ENCODE data around the gene SBF1. TPM values are rescaled to one million over a fixed set of nuclear protein-coding genes. Genes with fewer than 3 reads are reported as not detected.
"Not testable (repeated sequence)": the region's sequence is repeated elsewhere in the genome, so short reads cannot be mapped to it uniquely, and the experiment has no call there.

The SBF1 gene
- total RNA-seq, 2 experiments from 2014 or later, result 177 to 183 TPM

- no peaks in the 10 kb centered on the region for H3K9me3 Mint-ChIP-seq (ENCODE audit: insufficient read depth)
- no peak overlapping the region for H3K4me3 Mint-ChIP-seq
- POLR2A ChIA-PET, result interaction anchor here (0.8 to 1.1 kb wide), 2 partner anchors 10 to 33 kb away, joined by 3 to 5 read pairs; no protein-coding TSS in a partner anchor
- CTCF ChIA-PET, result interaction anchor here (1.5 kb wide), 1 partner anchor 57 kb away, joined by 4 read pairs; no protein-coding TSS in a partner anchor
- no peaks in the 10 kb centered on the region for H3K27me3 Mint-ChIP-seq (ENCODE audit: low read depth)
- H3K27ac Mint-ChIP-seq, result no peak overlapping the region
- H3K4me1 Mint-ChIP-seq (ENCODE audit: low read depth), result peaks cover 17% of the 10 kb centered on the region
- DNase-seq (no peak), ATAC-seq (no peak)
- H3K36me3 Mint-ChIP-seq (ENCODE audit: low read depth), result peaks cover 26% of the 10 kb centered on the region
Measured at GRCh38 chr22:50440544-50441249, 34.1 kb downstream of the SBF1 start.

GRCh38 chr22:50439871-50440331, 34.9 kb downstream of the SBF1 start:
- Mint-ChIP-seq H3K4me3 (no peak overlapping the region), H3K9me3 (ENCODE audit: insufficient read depth) (no peaks in the 10 kb centered on the region), H3K27ac (no peak overlapping the region), H3K36me3 (ENCODE audit: low read depth) (peaks cover 23% of the 10 kb centered on the region), H3K4me1 (ENCODE audit: low read depth) (peaks cover 9% of the 10 kb centered on the region), H3K27me3 (ENCODE audit: low read depth) (no peaks in the 10 kb centered on the region)
- CTCF ChIA-PET, result interaction anchor here (1.2 kb wide), 1 partner anchor 10 kb away, joined by 3 read pairs; no protein-coding TSS in a partner anchor
- DNase-seq, result no peak
- POLR2A ChIA-PET, result interaction anchor here (0.8 to 1.1 kb wide), 2 partner anchors 9 to 34 kb away, joined by 3 to 5 read pairs; no protein-coding TSS in a partner anchor
- ATAC-seq, result no peak

DNA sequence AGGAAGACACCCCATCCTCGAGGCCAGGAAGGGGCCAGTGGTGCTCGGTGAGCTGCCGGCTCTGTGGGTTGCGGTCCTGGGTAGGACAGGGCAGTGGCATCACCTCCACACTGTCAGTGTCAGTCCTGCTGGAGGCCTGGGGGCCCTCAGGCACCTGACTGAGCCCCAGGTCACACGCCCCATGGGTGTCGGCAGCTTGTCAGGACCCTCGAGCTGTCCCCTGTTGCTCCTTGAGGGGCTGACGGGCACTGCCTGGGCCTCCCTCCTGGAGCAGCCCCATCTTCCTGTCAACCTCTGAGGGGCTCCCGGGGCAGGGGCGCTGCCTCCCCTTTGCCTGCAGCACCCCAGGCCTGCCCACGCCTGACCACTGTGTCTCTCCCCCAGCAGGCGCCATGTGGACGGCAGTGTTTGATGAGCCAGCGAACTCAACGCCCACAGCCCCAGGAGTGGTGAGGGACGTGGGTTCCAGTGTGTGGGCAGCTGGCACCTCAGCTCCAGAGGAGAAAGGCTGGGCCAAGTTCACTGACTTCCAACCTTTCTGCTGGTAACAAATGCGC, 35.4 kb downstream of the SBF1 start:
- ChIA-PET CTCF (interaction anchor here (1.2 kb wide), 1 partner anchor 11 kb away, joined by 3 read pairs; no protein-coding TSS in a partner anchor), POLR2A (interaction anchor here (0.8 to 1.1 kb wide), 2 partner anchors 9 to 35 kb away, joined by 3 to 5 read pairs; no protein-coding TSS in a partner anchor)
- Mint-ChIP-seq H3K4me3 (no peak overlapping the region), H3K27ac (no peak overlapping the region), H3K36me3 (ENCODE audit: low read depth) (peaks cover 23% of the 10 kb centered on the region), H3K9me3 (ENCODE audit: insufficient read depth) (no peaks in the 10 kb centered on the region), H3K27me3 (ENCODE audit: low read depth) (no peaks in the 10 kb centered on the region), H3K4me1 (ENCODE audit: low read depth) (peaks cover 6% of the 10 kb centered on the region)
- DNase-seq, result no peak
- ATAC-seq, result no peak

DNA sequence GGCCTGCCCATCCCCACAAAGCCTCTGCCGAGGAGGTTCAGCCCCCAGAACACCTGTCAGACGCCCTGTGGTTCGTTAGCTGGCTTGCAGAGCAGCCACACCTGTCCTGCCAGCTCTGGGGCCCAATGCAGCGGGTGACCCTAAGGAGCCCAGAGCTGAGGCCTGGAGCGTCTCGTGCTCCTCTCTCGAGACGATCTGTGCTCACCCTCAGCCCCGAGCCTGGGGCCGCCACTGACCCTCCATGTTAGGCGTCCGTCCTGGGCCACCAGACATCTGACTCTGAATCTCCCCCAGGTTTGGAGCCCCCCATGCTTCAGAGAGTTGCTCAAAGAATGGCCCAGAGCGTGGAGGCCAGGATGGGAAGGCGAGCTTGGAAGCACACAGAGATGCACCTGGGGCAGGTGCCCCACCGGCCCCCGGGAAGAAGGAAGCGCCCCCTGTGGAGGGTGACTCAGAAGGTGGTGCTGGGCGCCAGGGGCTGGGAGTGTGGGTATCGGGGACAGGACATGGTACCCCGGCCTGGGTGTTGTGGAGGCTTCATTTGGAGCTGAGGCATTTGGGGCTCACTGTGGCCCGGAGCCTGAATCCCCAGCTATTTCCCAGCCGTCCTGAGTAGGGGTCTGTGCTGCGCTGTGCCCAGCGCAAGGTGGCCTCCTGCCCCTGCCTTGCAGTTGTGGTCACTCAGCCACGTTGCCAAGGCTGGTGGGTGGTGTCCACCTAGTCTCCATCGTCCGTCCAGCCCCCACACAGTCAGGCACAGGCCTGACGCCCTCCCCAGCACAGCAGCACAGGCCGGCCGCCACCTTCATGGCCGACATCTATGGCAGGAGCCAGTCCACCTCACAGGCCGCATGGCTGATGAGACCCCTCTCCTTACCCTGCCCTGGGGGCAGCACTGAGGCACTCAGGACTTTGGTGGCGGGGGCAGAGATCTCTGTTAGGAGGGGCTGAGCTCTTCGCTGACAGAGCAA, 36.2 kb downstream of the SBF1 start:
- DNase-seq, result no peak
- Mint-ChIP-seq H3K36me3 (ENCODE audit: low read depth) (peaks cover 20% of the 10 kb centered on the region), H3K27ac (no peak overlapping the region), H3K4me3 (no peak overlapping the region), H3K9me3 (ENCODE audit: insufficient read depth) (no peaks in the 10 kb centered on the region), H3K27me3 (ENCODE audit: low read depth) (no peaks in the 10 kb centered on the region), H3K4me1 (ENCODE audit: low read depth) (peaks cover 6% of the 10 kb centered on the region)
- ChIA-PET POLR2A (no interaction called here), CTCF (interaction anchor here (1.2 kb wide), 1 partner anchor 12 kb away, joined by 3 read pairs; no protein-coding TSS in a partner anchor)
- ATAC-seq, result no peak

GRCh38 chr22:50437511-50438304, 37.1 kb downstream of the SBF1 start:
- CTCF ChIA-PET, result no interaction called here
- Mint-ChIP-seq H3K9me3 (ENCODE audit: insufficient read depth) (no peaks in the 10 kb centered on the region), H3K27me3 (ENCODE audit: low read depth) (no peaks in the 10 kb centered on the region), H3K36me3 (ENCODE audit: low read depth) (peaks cover 13% of the 10 kb centered on the region), H3K27ac (no peak overlapping the region), H3K4me1 (ENCODE audit: low read depth) (no peaks in the 10 kb centered on the region), H3K4me3 (no peak overlapping the region)
- no peak for DNase-seq
- POLR2A ChIA-PET, result no interaction called here
- ATAC-seq, result no peak

- H3K4me3 Mint-ChIP-seq, result no peak overlapping the region
- H3K9me3 Mint-ChIP-seq (ENCODE audit: insufficient read depth), result no peaks in the 10 kb centered on the region
- ChIA-PET POLR2A (no interaction called here), CTCF (no interaction called here)
- no peak for DNase-seq
- no peaks in the 10 kb centered on the region for H3K4me1 Mint-ChIP-seq (ENCODE audit: low read depth)
- H3K27me3 Mint-ChIP-seq (ENCODE audit: low read depth), result no peaks in the 10 kb centered on the region
- ATAC-seq, result no peak
- H3K36me3 Mint-ChIP-seq (ENCODE audit: low read depth), result peaks cover 13% of the 10 kb centered on the region
- H3K27ac Mint-ChIP-seq, result no peak overlapping the region
Measured at GRCh38 chr22:50436841-50437341, 37.9 kb downstream of the SBF1 start.

DNA sequence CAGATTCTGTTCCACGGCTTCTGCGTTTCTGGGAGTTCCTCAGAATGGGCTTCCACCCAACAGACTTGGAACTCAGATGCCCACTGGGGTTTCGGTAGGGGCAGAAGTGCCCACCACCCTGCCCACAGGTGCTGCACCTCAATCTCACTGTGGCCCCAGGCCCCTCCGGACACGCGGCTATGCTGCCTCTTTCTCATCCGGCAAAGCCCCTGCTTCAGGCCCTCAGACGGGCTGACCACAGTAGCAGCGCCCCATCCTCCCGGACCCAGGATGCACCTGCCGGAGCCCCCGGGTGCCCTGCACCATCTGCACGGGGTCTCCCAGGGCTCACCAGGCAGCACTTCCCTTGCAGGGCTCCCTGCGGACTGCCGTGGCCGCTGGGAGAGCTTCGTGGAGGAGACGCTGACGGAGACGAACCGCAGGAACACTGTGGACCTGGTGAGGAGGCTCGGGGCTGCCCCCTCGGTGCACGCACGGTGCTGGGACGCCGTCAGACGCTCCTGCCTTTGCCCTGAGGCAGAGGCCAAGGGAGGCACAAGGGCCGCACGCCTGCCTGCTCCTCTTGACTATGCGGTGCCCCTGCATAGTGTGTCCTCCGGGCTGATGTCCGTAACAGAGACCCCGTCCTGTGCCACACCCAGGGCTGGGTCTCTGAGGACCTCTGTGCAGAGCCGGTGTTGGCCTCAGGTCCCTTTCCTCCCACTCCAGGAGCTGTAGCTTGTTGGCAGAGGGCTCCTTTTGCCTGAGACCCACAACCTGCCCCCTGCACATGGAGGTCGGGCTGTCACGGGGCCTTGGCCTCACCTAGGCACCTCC, 38.6 kb downstream of the SBF1 start:
- no peak for DNase-seq
- Mint-ChIP-seq H3K36me3 (ENCODE audit: low read depth) (peaks cover 17% of the 10 kb centered on the region), H3K27ac (no peak overlapping the region), H3K27me3 (ENCODE audit: low read depth) (no peaks in the 10 kb centered on the region), H3K4me3 (no peak overlapping the region), H3K9me3 (ENCODE audit: insufficient read depth) (no peaks in the 10 kb centered on the region), H3K4me1 (ENCODE audit: low read depth) (no peaks in the 10 kb centered on the region)
- ChIA-PET POLR2A (interaction anchor here (0.8 kb wide), 1 partner anchor 8 kb away, joined by 4 read pairs; no protein-coding TSS in a partner anchor), CTCF (no interaction called here)
- ATAC-seq, result no peak

DNA sequence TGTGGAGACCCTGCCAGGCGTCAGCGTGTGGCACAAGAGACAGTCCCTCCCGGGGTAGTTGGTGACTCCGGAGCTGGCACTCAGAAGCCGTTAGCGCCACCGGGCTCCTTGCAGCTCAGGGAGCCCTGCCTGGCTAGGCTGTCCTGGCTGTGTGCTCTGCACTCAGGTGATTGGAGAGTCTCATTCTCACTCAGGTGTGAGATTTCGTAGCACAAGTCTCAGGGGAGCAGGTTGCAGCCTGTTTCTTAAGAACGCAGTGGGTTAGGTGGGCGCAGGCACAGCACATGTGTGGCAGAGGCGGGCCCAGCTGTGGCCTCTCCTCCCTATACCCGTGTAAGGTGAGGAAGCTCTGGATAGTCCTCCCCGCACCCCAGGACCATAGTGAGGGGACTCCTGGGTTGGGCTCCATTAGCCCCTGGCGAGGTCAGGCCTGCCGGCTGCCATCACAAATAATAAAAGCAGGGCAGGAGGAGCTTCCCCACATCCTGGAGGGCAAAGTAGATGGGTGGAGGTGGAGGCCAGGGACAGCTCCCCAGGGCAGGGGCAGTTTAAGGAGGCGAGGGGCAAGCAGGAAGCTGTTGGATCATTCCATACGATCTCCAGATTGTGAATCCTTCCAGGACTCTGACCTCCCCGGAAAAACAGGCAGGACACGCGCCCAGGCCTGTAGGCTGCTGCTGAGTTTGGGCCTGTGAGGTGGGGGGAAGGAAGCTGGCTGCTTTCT, 39.4 kb downstream of the SBF1 start:
- H3K36me3 Mint-ChIP-seq (ENCODE audit: low read depth), result peaks cover 22% of the 10 kb centered on the region
- H3K9me3 Mint-ChIP-seq (ENCODE audit: insufficient read depth), result no peaks in the 10 kb centered on the region
- ATAC-seq (no peak), DNase-seq (no peak)
- POLR2A ChIA-PET, result interaction anchor here (0.8 kb wide), 1 partner anchor 9 kb away, joined by 4 read pairs; no protein-coding TSS in a partner anchor
- CTCF ChIA-PET, result no interaction called here
- no peaks in the 10 kb centered on the region for H3K4me1 Mint-ChIP-seq (ENCODE audit: low read depth)
- no peaks in the 10 kb centered on the region for H3K27me3 Mint-ChIP-seq (ENCODE audit: low read depth)
- no peak overlapping the region for H3K27ac Mint-ChIP-seq
- H3K4me3 Mint-ChIP-seq, result no peak overlapping the region

DNA sequence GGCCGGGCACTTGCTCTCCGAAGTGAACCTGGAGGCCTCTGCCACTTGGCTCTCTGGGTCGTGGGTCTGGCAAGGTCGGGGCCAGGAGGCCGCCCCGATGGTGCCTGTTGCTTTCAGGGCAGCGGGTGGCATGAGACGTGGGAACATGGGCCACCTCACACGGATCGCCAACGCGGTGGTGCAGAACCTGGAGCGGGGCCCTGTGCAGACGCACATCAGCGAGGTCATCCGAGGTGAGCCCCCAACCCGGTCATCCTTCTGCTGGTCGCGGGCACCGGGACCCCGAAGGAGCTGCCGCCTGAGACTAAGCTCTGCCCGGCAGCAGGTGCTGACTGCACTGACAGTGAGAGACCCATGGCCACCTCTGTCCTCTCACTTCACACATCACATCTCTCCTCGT, 40.0 kb downstream of the SBF1 start:
- H3K27ac Mint-ChIP-seq, result no peak overlapping the region
- ChIA-PET CTCF (no interaction called here), POLR2A (no interaction called here)
- H3K4me1 Mint-ChIP-seq (ENCODE audit: low read depth), result no peaks in the 10 kb centered on the region
- no peaks in the 10 kb centered on the region for H3K27me3 Mint-ChIP-seq (ENCODE audit: low read depth)
- DNase-seq, result no peak
- peaks cover 26% of the 10 kb centered on the region for H3K36me3 Mint-ChIP-seq (ENCODE audit: low read depth)
- no peak for ATAC-seq
- no peaks in the 10 kb centered on the region for H3K9me3 Mint-ChIP-seq (ENCODE audit: insufficient read depth)
- H3K4me3 Mint-ChIP-seq, result no peak overlapping the region

DNA sequence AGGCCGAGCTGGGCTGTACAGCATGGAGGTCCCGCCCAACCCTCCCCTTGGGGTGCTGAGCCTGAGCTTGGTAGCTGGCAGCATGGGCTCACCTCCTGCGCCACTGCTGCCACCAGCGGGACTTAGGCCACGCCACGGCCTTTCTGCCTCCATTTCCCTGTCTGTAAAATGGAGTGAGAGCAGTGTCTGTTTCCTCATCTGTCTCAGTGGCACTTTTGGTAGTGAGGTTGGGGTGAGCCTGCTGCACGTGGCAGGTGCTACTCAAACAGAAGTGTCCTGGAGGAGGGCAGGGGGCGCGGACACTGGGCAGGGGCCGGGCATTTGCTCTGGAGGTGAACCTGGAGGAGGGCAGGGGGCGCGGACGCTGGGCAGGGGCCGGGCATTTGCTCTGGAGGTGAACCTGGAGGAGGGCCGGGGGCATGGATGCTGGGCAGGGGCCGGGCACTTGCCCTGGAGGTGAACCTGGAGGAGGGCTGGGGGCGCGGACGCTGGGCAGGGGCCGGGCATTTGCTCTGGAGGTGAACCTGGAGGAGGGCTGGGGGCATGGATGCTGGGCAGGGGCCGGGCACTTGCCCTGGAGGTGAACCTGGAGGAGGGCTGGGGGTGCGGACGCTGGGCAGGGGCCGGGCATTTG, 41.8 kb downstream of the SBF1 start:
- H3K4me1 Mint-ChIP-seq (ENCODE audit: low read depth); H3K4me3 Mint-ChIP-seq; H3K27me3 Mint-ChIP-seq (ENCODE audit: low read depth); POLR2A ChIA-PET; ATAC-seq; DNase-seq; CTCF ChIA-PET; H3K9me3 Mint-ChIP-seq (ENCODE audit: insufficient read depth); H3K27ac Mint-ChIP-seq: not testable (repeated sequence)
- peaks cover 36% of the 10 kb centered on the region for H3K36me3 Mint-ChIP-seq (ENCODE audit: low read depth)
